Measurements from ENCODE around the gene PSMD4. TPM values are rescaled to one million over a fixed set of nuclear protein-coding genes. Genes with fewer than 3 reads are reported as not detected.

The PSMD4 gene
- total RNA-seq, 1 experiment from 2014 or later: 250 TPM

GRCh38 chr1:151277249-151277648, 22.7 kb downstream of the PSMD4 start:
- no peaks in the 10 kb centered on the region for H3K36me3 ChIP-seq (ENCODE audit: control insufficient read depth, insufficient read depth, low read length)
- CTCF ChIA-PET: no interaction called here
- no peak overlapping the region for H3K4me3 ChIP-seq (ENCODE audit: low read depth, low read length)
- no peaks in the 10 kb centered on the region for H3K4me1 ChIP-seq
- BruUV-seq (replicated peaks): no TSS peak
- intact Hi-C loops (cut with micrococcal nuclease; ENCODE audit: unreplicated experiment): no loop called here
- no peak for DNase-seq
- H3K4me1 Mint-ChIP-seq (ENCODE audit: low read depth, unreplicated experiment): no peaks in the 10 kb centered on the region
- H3K9me3 ChIP-seq: no peaks in the 10 kb centered on the region
- H3K9me3 Mint-ChIP-seq (ENCODE audit: unreplicated experiment): no peaks in the 10 kb centered on the region
- POLR2A ChIA-PET: interaction anchor here (0.7 kb wide), 1 partner anchor 146 kb away, joined by 3 read pairs; no protein-coding TSS in a partner anchor
- no peaks in the 10 kb centered on the region for H3K27me3 Mint-ChIP-seq (ENCODE audit: insufficient read depth, unreplicated experiment)
- peaks cover 17% of the 10 kb centered on the region for H3K36me3 Mint-ChIP-seq (ENCODE audit: insufficient read depth, unreplicated experiment)
- no peak overlapping the region for H3K4me3 Mint-ChIP-seq (ENCODE audit: unreplicated experiment)
- no peak for TF ChIP-seq CTCF (IDR thresholded peaks at IDR 0.05; ENCODE audit: insufficient read depth in 1 of 2, low read depth in 1 of 2, low read length in 1 of 2, severe bottlenecking in 1 of 2, unreplicated experiment in 1 of 2)
- H3K27ac Mint-ChIP-seq (ENCODE audit: unreplicated experiment): no peak overlapping the region
- H3K27me3 ChIP-seq (replicated peaks; ENCODE audit: control insufficient read depth, insufficient read depth, low read length): no peaks in the 10 kb centered on the region

GRCh38 chr1:151281225-151281968, 26.9 kb downstream of the PSMD4 start:
- H3K4me1 Mint-ChIP-seq (ENCODE audit: low read depth, unreplicated experiment): peaks cover 6% of the 10 kb centered on the region
- H3K27me3 ChIP-seq (replicated peaks; ENCODE audit: control insufficient read depth, insufficient read depth, low read length): no peaks in the 10 kb centered on the region
- intact Hi-C loops (cut with micrococcal nuclease; ENCODE audit: unreplicated experiment): loop anchor here (1.0 to 5.0 kb wide), 5 partner anchors 27 to 231 kb away; partner anchors contain the start of genes CGN, PI4KB, PIP5K1A and PSMD4
- H3K27me3 Mint-ChIP-seq (ENCODE audit: insufficient read depth, unreplicated experiment): no peaks in the 10 kb centered on the region
- DNase-seq: peak; percentile 98
- peaks cover 2% of the 10 kb centered on the region; the same call in 1 of the 2 replicates for H3K36me3 ChIP-seq (ENCODE audit: control insufficient read depth, insufficient read depth, low read length)
- peak overlapping the region; percentile 74 for H3K4me3 ChIP-seq (ENCODE audit: low read depth, low read length)
- H3K27ac Mint-ChIP-seq (ENCODE audit: unreplicated experiment): peak overlapping the region; percentile 97
- ChIA-PET CTCF (interaction anchor here (0.5 to 1.6 kb wide), 14 partner anchors 13 to 715 kb away, joined by 3 to 9 read pairs (median 4); partner anchors contain the start of genes MLLT11, PI4KB, PSMB4 and PSMD4), POLR2A (interaction anchor here (0.5 to 1.8 kb wide), 17 partner anchors 11 to 584 kb away, joined by 3 to 19 read pairs (median 4); partner anchors contain the start of genes CGN, GOLPH3L, PI4KB and PSMD4)
- no peaks in the 10 kb centered on the region for H3K9me3 Mint-ChIP-seq (ENCODE audit: unreplicated experiment)
- H3K4me3 Mint-ChIP-seq (ENCODE audit: unreplicated experiment): peak overlapping the region; percentile 88
- TSS peak; percentile 79 for BruUV-seq (replicated peaks)
- no peak for TF ChIP-seq CTCF (IDR thresholded peaks at IDR 0.05; ENCODE audit: insufficient read depth in 1 of 2, low read depth in 1 of 2, low read length in 1 of 2, severe bottlenecking in 1 of 2, unreplicated experiment in 1 of 2)
- H3K36me3 Mint-ChIP-seq (ENCODE audit: insufficient read depth, unreplicated experiment): peaks cover 35% of the 10 kb centered on the region
- no peaks in the 10 kb centered on the region for H3K9me3 ChIP-seq
- 0 out of 2 replicates have a peak, but pooled peaks cover 4% of the 10 kb centered on the region for H3K4me1 ChIP-seq
